ENCODE data around the gene NOVA2.

The NOVA2 gene

GRCh38 chr19:45954156-45954555 lies 19.5 kb downstream of the NOVA2 start:
- Histone ChIP-seq H3F3A (ENCODE audit: insufficient read depth, low read length) (no peaks in the 10 kb centered on the region), H3K27me3 (replicated peaks; ENCODE audit: insufficient read depth, low read length) (peaks cover 69% of the 10 kb centered on the region), H3K9me3 (replicated peaks; ENCODE audit: insufficient read depth, low read length) (no peaks in the 10 kb centered on the region), H3K9ac (ENCODE audit: low read length) (no peak overlapping the region), H3K4me3 (ENCODE audit: low read length) (no peak overlapping the region), H3K36me3 (replicated peaks; ENCODE audit: insufficient read depth, low read length) (no peaks in the 10 kb centered on the region), H2AFZ (ENCODE audit: low read length) (no peak overlapping the region), H3K27ac (ENCODE audit: low read length) (no peak overlapping the region), H3K9me2 (replicated peaks; ENCODE audit: insufficient read depth, low read length) (no peaks in the 10 kb centered on the region), H3K4me2 (ENCODE audit: low read depth, low read length) (no peak overlapping the region), H3K79me2 (ENCODE audit: low read length) (no peaks in the 10 kb centered on the region), H4K20me1 (ENCODE audit: insufficient read depth, low read length) (no peaks in the 10 kb centered on the region), H3K4me1 (ENCODE audit: low read length) (peaks cover 7% of the 10 kb centered on the region)
- no peak for DNase-seq
- no peak for TF ChIP-seq EZH2 (optimal IDR thresholded peaks at IDR 0.05; ENCODE audit: low read depth, low read length)
- no peak for TF ChIP-seq EZH2phosphoT487 (IDR thresholded peaks at IDR 0.05; ENCODE audit: low read length)

- H3K9ac ChIP-seq (ENCODE audit: low read length): no peak overlapping the region
- no peaks in the 10 kb centered on the region for H3K36me3 ChIP-seq (replicated peaks; ENCODE audit: insufficient read depth, low read length)
- H3K79me2 ChIP-seq (ENCODE audit: low read length): no peaks in the 10 kb centered on the region
- H3K4me3 ChIP-seq (ENCODE audit: low read length): 0 out of 2 replicates have a peak overlapping the region, but pooled peaks have one; percentile 66
- peak overlapping the region; percentile 76 for H3K4me2 ChIP-seq (ENCODE audit: low read depth, low read length)
- H3F3A ChIP-seq (ENCODE audit: insufficient read depth, low read length): no peaks in the 10 kb centered on the region
- no peaks in the 10 kb centered on the region for H3K9me3 ChIP-seq (replicated peaks; ENCODE audit: insufficient read depth, low read length)
- H3K4me1 ChIP-seq (ENCODE audit: low read length): peaks cover 7% of the 10 kb centered on the region
- no peak for DNase-seq
- no peaks in the 10 kb centered on the region for H3K9me2 ChIP-seq (replicated peaks; ENCODE audit: insufficient read depth, low read length)
- no peak for TF ChIP-seq EZH2phosphoT487 (IDR thresholded peaks at IDR 0.05; ENCODE audit: low read length)
- no peak for TF ChIP-seq CTCF (IDR thresholded peaks at IDR 0.05; ENCODE audit: low read length)
- no peak for TF ChIP-seq EZH2 (optimal IDR thresholded peaks at IDR 0.05; ENCODE audit: low read depth, low read length)
- H3K27me3 ChIP-seq (replicated peaks; ENCODE audit: insufficient read depth, low read length): peaks cover 69% of the 10 kb centered on the region
- no peaks in the 10 kb centered on the region for H4K20me1 ChIP-seq (ENCODE audit: insufficient read depth, low read length)
- H2AFZ ChIP-seq (ENCODE audit: low read length): peak overlapping the region; percentile 98; the same call in 1 of the 2 replicates
- no peak overlapping the region for H3K27ac ChIP-seq (ENCODE audit: low read length)
Observed at GRCh38 chr19:45953676-45954075, 20.0 kb downstream of the NOVA2 start.

- H3K9me3 ChIP-seq (replicated peaks; ENCODE audit: insufficient read depth, low read length): no peaks in the 10 kb centered on the region
- H3K4me3 ChIP-seq (ENCODE audit: low read length): peak overlapping the region; percentile 66
- H3K9me2 ChIP-seq (replicated peaks; ENCODE audit: insufficient read depth, low read length): no peaks in the 10 kb centered on the region
- H3K4me1 ChIP-seq (ENCODE audit: low read length): peaks cover 7% of the 10 kb centered on the region
- no peaks in the 10 kb centered on the region for H3K36me3 ChIP-seq (replicated peaks; ENCODE audit: insufficient read depth, low read length)
- no peaks in the 10 kb centered on the region for H4K20me1 ChIP-seq (ENCODE audit: insufficient read depth, low read length)
- H3K79me2 ChIP-seq (ENCODE audit: low read length): no peaks in the 10 kb centered on the region
- peak overlapping the region; percentile 98 for H2AFZ ChIP-seq (ENCODE audit: low read length)
- DNase-seq: peak; percentile 17
- TF ChIP-seq CTCF (IDR thresholded peaks at IDR 0.05; ENCODE audit: low read length) (no peak), EZH2 (optimal IDR thresholded peaks at IDR 0.05; ENCODE audit: low read depth, low read length) (no peak), EZH2phosphoT487 (IDR thresholded peaks at IDR 0.05; ENCODE audit: low read length) (no peak)
- peaks cover 68% of the 10 kb centered on the region for H3K27me3 ChIP-seq (replicated peaks; ENCODE audit: insufficient read depth, low read length)
- no peaks in the 10 kb centered on the region for H3F3A ChIP-seq (ENCODE audit: insufficient read depth, low read length)
- H3K4me2 ChIP-seq (ENCODE audit: low read depth, low read length): peak overlapping the region; percentile 76
- no peak overlapping the region for H3K27ac ChIP-seq (ENCODE audit: low read length)
- no peak overlapping the region for H3K9ac ChIP-seq (ENCODE audit: low read length)
Observed at GRCh38 chr19:45952686-45953505, 20.8 kb downstream of the NOVA2 start.

GRCh38 chr19:45952341-45952685 lies 21.4 kb downstream of the NOVA2 start:
- H3K36me3 ChIP-seq (replicated peaks; ENCODE audit: insufficient read depth, low read length): no peaks in the 10 kb centered on the region
- H3K4me2 ChIP-seq (ENCODE audit: low read depth, low read length): no peak overlapping the region; the same call in 1 of the 2 replicates
- no peak overlapping the region for H3K27ac ChIP-seq (ENCODE audit: low read length)
- no peak overlapping the region for H3K4me3 ChIP-seq (ENCODE audit: low read length)
- TF ChIP-seq CTCF (IDR thresholded peaks at IDR 0.05; ENCODE audit: low read length) (no peak), EZH2phosphoT487 (IDR thresholded peaks at IDR 0.05; ENCODE audit: low read length) (no peak), EZH2 (optimal IDR thresholded peaks at IDR 0.05; ENCODE audit: low read depth, low read length) (no peak)
- no peaks in the 10 kb centered on the region for H3K9me3 ChIP-seq (replicated peaks; ENCODE audit: insufficient read depth, low read length)
- H3K79me2 ChIP-seq (ENCODE audit: low read length): no peaks in the 10 kb centered on the region
- DNase-seq: no peak
- no peaks in the 10 kb centered on the region for H4K20me1 ChIP-seq (ENCODE audit: insufficient read depth, low read length)
- H3K4me1 ChIP-seq (ENCODE audit: low read length): peaks cover 7% of the 10 kb centered on the region
- no peak overlapping the region for H3K9ac ChIP-seq (ENCODE audit: low read length)
- peaks cover 68% of the 10 kb centered on the region for H3K27me3 ChIP-seq (replicated peaks; ENCODE audit: insufficient read depth, low read length)
- no peaks in the 10 kb centered on the region for H3K9me2 ChIP-seq (replicated peaks; ENCODE audit: insufficient read depth, low read length)
- H2AFZ ChIP-seq (ENCODE audit: low read length): no peak overlapping the region
- H3F3A ChIP-seq (ENCODE audit: insufficient read depth, low read length): no peaks in the 10 kb centered on the region
